SK-N-SH (cell line): ENCODE data around the gene AHSP.

ENCODE experiments used
- CTCF ChIP-seq: fragments of 200-600 bp; sonication (generic); IDR thresholded peaks from 2 replicates; pipeline ENCODE4 v1.6.1; 2017; ENCODE audit warnings: antibody characterized with exemption, mild to moderate bottlenecking, moderate library complexity
- IRF3 ChIP-seq: fragments of 150-350 bp; IDR thresholded peaks from 2 replicates; pipeline ENCODE4 v1.6.1; 2016; ENCODE audit warnings: mild to moderate bottlenecking, low read depth, low read length

GRCh38 chr16:31532896-31533295 lies 5.2 kb downstream of the AHSP start:
- TF ChIP-seq IRF3 (no peak), CTCF (no peak)
